Effector memory CD4-positive, alpha-beta T cell (primary cell): ENCODE results near the gene CSF3.
A peak's percentile ranks its signal among the peaks of the same experiment; 100 is the strongest.

ENCODE experiments used
- DNase-seq, 3 donors: peaks; one replicate each; pipeline ENCODE4 v3.0.0-alpha.2; 2020
- H3K27ac ChIP-seq: 2 replicates; pipeline ENCODE4 v1.7.0; 2013; ENCODE audit warnings: mild to moderate bottlenecking, low read length, moderate library complexity; ENCODE audit not compliant: insufficient read depth, poor library complexity, severe bottlenecking
- H3K27me3 ChIP-seq: replicated peaks from 2 replicates; pipeline ENCODE4 v1.7.0; 2013; ENCODE audit warnings: mild to moderate bottlenecking, low read length; ENCODE audit not compliant: insufficient read depth, control insufficient read depth, poor library complexity, severe bottlenecking
- H3K36me3 ChIP-seq: 2 replicates; pipeline ENCODE4 v1.7.0; 2013; ENCODE audit warnings: mild to moderate bottlenecking, low read length, moderate library complexity; ENCODE audit not compliant: control insufficient read depth, insufficient read depth
- H3K4me1 ChIP-seq: 2 replicates; pipeline ENCODE4 v1.7.0; 2013; ENCODE audit warnings: low read length, mild to moderate bottlenecking; ENCODE audit not compliant: control insufficient read depth, insufficient read depth, poor library complexity, severe bottlenecking
- H3K4me3 ChIP-seq: 2 replicates; pipeline ENCODE4 v1.7.0; 2013; ENCODE audit warnings: low read length, low read depth, mild to moderate bottlenecking; ENCODE audit not compliant: insufficient read depth, poor library complexity, severe bottlenecking
- H3K9me3 ChIP-seq: 2 replicates; pipeline ENCODE4 v1.7.0; 2013; ENCODE audit warnings: mild to moderate bottlenecking, low read length, moderate library complexity; ENCODE audit not compliant: control insufficient read depth

Gene CSF3

GRCh38 chr17:40022961-40023541 is 7.8 kb downstream of the CSF3 start:
- Histone ChIP-seq H3K36me3 (peaks cover 50% of the 10 kb centered on the region), H3K27me3 (no peaks in the 10 kb centered on the region), H3K4me1 (peaks cover 10% of the 10 kb centered on the region), H3K9me3 (no peaks in the 10 kb centered on the region), H3K27ac (no peak overlapping the region), H3K4me3 (no peak overlapping the region)
- no peak for DNase-seq

- DNase-seq = no peak
- no peaks in the 10 kb centered on the region for H3K9me3 ChIP-seq
- H3K4me1 ChIP-seq = peaks cover 10% of the 10 kb centered on the region
- no peak overlapping the region for H3K27ac ChIP-seq
- no peaks in the 10 kb centered on the region for H3K27me3 ChIP-seq
- peaks cover 53% of the 10 kb centered on the region for H3K36me3 ChIP-seq
- no peak overlapping the region for H3K4me3 ChIP-seq
Measured at GRCh38 chr17:40023590-40024292, 8.5 kb downstream of the CSF3 start.

- Histone ChIP-seq H3K36me3 (peaks cover 56% of the 10 kb centered on the region), H3K4me3 (no peak overlapping the region), H3K9me3 (no peaks in the 10 kb centered on the region), H3K27ac (no peak overlapping the region), H3K27me3 (no peaks in the 10 kb centered on the region), H3K4me1 (peaks cover 10% of the 10 kb centered on the region)
- no peak for DNase-seq
Measured at GRCh38 chr17:40024901-40025300, 9.7 kb downstream of the CSF3 start.

- H3K27ac ChIP-seq = no peak overlapping the region
- peaks cover 52% of the 10 kb centered on the region for H3K36me3 ChIP-seq
- H3K27me3 ChIP-seq = no peaks in the 10 kb centered on the region
- peaks cover 10% of the 10 kb centered on the region for H3K4me1 ChIP-seq
- no peak overlapping the region for H3K4me3 ChIP-seq
- no peaks in the 10 kb centered on the region for H3K9me3 ChIP-seq
- no peak for DNase-seq
Measured at GRCh38 chr17:40025559-40025958, 10.3 kb downstream of the CSF3 start.

- H3K36me3 ChIP-seq = peaks cover 56% of the 10 kb centered on the region
- no peak overlapping the region for H3K4me3 ChIP-seq
- peaks cover 10% of the 10 kb centered on the region for H3K4me1 ChIP-seq
- DNase-seq = peak in 2 of 3 donors; percentile 14 to 21
- no peaks in the 10 kb centered on the region for H3K27me3 ChIP-seq
- H3K27ac ChIP-seq = no peak overlapping the region
- H3K9me3 ChIP-seq = no peaks in the 10 kb centered on the region
Measured at GRCh38 chr17:40025991-40026815, 11.0 kb downstream of the CSF3 start.

- Histone ChIP-seq H3K36me3 (peaks cover 56% of the 10 kb centered on the region), H3K4me3 (no peak overlapping the region), H3K9me3 (no peaks in the 10 kb centered on the region), H3K4me1 (peaks cover 10% of the 10 kb centered on the region), H3K27me3 (no peaks in the 10 kb centered on the region), H3K27ac (no peak overlapping the region)
- peak; percentile 50 to 70 (median 55) for DNase-seq
Measured at GRCh38 chr17:40026816-40027613, 11.8 kb downstream of the CSF3 start.

- no peak overlapping the region for H3K27ac ChIP-seq
- peaks cover 54% of the 10 kb centered on the region for H3K36me3 ChIP-seq
- peaks cover 10% of the 10 kb centered on the region for H3K4me1 ChIP-seq
- no peaks in the 10 kb centered on the region for H3K27me3 ChIP-seq
- no peaks in the 10 kb centered on the region for H3K9me3 ChIP-seq
- H3K4me3 ChIP-seq = no peak overlapping the region
- DNase-seq = no peak
Measured at GRCh38 chr17:40027614-40028012, 12.4 kb downstream of the CSF3 start.

GRCh38 chr17:40028595-40028994 is 13.4 kb downstream of the CSF3 start:
- peaks cover 57% of the 10 kb centered on the region for H3K36me3 ChIP-seq
- no peaks in the 10 kb centered on the region for H3K27me3 ChIP-seq
- no peak overlapping the region for H3K27ac ChIP-seq
- H3K4me3 ChIP-seq = no peak overlapping the region
- H3K4me1 ChIP-seq = peaks cover 10% of the 10 kb centered on the region
- no peak for DNase-seq
- H3K9me3 ChIP-seq = no peaks in the 10 kb centered on the region

GRCh38 chr17:40031706-40032105 is 16.5 kb downstream of the CSF3 start:
- Histone ChIP-seq H3K9me3 (no peaks in the 10 kb centered on the region), H3K27me3 (no peaks in the 10 kb centered on the region), H3K4me1 (peaks cover 5% of the 10 kb centered on the region), H3K4me3 (no peak overlapping the region), H3K36me3 (peaks cover 67% of the 10 kb centered on the region), H3K27ac (no peak overlapping the region)
- no peak for DNase-seq
